Vagina (tissue), 2 donors: ENCODE data around the gene FTH1. TPM values are rescaled to one million over a fixed set of nuclear protein-coding genes. Genes with fewer than 3 reads are reported as not detected.

Experiments
- DNase-seq, 2 donors: peaks; one replicate each; pipeline ENCODE4 v3.0.0-alpha.2; 2017; ENCODE audit errors: extremely low spot score in 2 of 2
- H3K27ac ChIP-seq: fragments of 200-600 bp; sonication (generic); one replicate; pipeline ENCODE4 v1.5.1; 2019
- H3K27me3 ChIP-seq: fragments of 200-600 bp; sonication (generic); one replicate; pipeline ENCODE4 v1.5.1; 2019
- H3K36me3 ChIP-seq, 2 donors: fragments of 200-600 bp; sonication (generic); one replicate each; pipeline ENCODE4 v1.5.1; 2017 to 2019
- H3K4me1 ChIP-seq: fragments of 200-600 bp; sonication (generic); one replicate; pipeline ENCODE4 v1.5.1; 2019
- H3K4me3 ChIP-seq, 2 donors: fragments of 200-600 bp; sonication (generic); 1 replicate in 1 of 2; 2 replicates in 1 of 2; pipeline ENCODE4 v1.5.1; 2016 to 2019
- H3K9me3 ChIP-seq: fragments of 200-600 bp; sonication (generic); one replicate; pipeline ENCODE4 v1.5.1; 2019
- POLR2A ChIP-seq, 2 donors: fragments of 450-650 bp; IDR thresholded peaks; one replicate each; pipeline ENCODE4 v1.6.1; 2017; ENCODE audit warnings: antibody characterized with exemption in 2 of 2, mild to moderate bottlenecking in 2 of 2, moderate library complexity in 2 of 2
- POLR2AphosphoS5 ChIP-seq, 2 donors: sonication (generic); formaldehyde crosslinking; IDR thresholded peaks; one replicate each; pipeline ENCODE4 v1.9.0; 2017; ENCODE audit warnings: antibody characterized with exemption in 2 of 2, mild to moderate bottlenecking in 2 of 2, low read depth in 1 of 2; ENCODE audit not compliant: insufficient read depth in 1 of 2
- intact Hi-C: fragments of 100-400 bp; cut with DNase I; formaldehyde crosslinking; loops from one replicate; pipeline ENCODE4 v1.15.1; 2023
- total RNA-seq: library from RNA; depleted of rRNA; stranded (reverse); fragments of >200 nt; gene quantifications from one replicate; pipeline ENCODE4 v1.2.3, GENCODE V29; 2016
- TF ChIP-seq, protein P1 (sequence below), 3 experiments: fragments of 450-650 bp in 2 of 3; fragments of 200-600 bp in 1 of 3; sonication (generic) in 1 of 3; IDR thresholded peaks; one replicate each; pipeline ENCODE4 v1.5.1; 2017 to 2019; ENCODE audit warnings: antibody characterized with exemption in 3 of 3, mild to moderate bottlenecking in 2 of 3, moderate library complexity in 2 of 3

Gene FTH1
- total RNA-seq, 1 donor from 2014 or later: 2,421 TPM

DNA sequence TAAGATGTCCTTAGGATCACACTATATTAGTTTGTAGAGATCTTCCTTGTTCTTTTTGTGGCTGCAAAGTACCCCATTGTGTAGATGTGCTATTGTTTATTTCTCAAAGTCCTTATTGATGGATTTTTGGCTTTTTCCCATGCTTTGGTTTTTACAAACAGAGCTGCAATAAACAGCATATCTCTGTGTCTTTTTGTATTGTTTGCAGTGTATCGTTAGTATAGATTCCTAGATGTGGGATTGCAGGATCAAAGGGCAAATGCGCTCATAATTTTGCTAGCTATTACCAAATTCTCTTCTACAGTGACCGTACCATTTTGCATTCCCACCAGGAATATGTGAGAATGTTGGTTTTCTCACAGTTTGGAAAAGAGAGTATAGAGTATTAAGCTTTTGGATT lies 27.5 kb upstream of the FTH1 start:
- Histone ChIP-seq H3K4me1 (no peaks in the 10 kb centered on the region), H3K9me3 (no peaks in the 10 kb centered on the region), H3K27ac (no peak overlapping the region), H3K27me3 (no peaks in the 10 kb centered on the region), H3K36me3 (no peaks in the 10 kb centered on the region), H3K4me3 (no peak overlapping the region)
- intact Hi-C loops: no loop called here
- DNase-seq: no peak
- TF ChIP-seq POLR2AphosphoS5 (IDR thresholded peaks at IDR 0.05; ENCODE audit: insufficient read depth in 1 of 2, low read depth in 1 of 2) (no peak), POLR2A (IDR thresholded peaks at IDR 0.05) (no peak)
- TF ChIP-seq, protein P1, sequence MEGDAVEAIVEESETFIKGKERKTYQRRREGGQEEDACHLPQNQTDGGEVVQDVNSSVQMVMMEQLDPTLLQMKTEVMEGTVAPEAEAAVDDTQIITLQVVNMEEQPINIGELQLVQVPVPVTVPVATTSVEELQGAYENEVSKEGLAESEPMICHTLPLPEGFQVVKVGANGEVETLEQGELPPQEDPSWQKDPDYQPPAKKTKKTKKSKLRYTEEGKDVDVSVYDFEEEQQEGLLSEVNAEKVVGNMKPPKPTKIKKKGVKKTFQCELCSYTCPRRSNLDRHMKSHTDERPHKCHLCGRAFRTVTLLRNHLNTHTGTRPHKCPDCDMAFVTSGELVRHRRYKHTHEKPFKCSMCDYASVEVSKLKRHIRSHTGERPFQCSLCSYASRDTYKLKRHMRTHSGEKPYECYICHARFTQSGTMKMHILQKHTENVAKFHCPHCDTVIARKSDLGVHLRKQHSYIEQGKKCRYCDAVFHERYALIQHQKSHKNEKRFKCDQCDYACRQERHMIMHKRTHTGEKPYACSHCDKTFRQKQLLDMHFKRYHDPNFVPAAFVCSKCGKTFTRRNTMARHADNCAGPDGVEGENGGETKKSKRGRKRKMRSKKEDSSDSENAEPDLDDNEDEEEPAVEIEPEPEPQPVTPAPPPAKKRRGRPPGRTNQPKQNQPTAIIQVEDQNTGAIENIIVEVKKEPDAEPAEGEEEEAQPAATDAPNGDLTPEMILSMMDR (IDR thresholded peaks at IDR 0.05): no peak

DNA sequence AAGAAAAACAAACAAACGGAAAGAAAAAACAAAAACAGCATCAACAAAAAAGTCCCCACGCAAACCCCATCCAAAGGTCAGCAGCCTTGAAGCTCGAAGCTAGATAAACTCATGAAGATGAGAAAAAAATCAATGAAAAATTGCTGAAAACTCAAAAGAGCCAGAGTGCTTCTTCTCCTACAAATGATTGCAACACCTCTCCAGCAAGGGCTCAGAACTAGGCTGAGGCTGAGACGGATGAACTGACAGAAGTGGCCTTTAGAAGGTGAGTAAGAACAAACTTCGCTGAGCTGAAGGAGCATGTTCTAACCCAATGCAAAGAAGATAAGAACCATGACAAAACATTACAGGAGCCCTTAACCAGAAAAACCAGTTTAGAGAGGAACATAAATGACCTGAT lies 18.4 kb upstream of the FTH1 start:
- H3K27me3 ChIP-seq: no peaks in the 10 kb centered on the region
- H3K27ac ChIP-seq: no peak overlapping the region
- no peaks in the 10 kb centered on the region for H3K9me3 ChIP-seq
- no peak for DNase-seq
- no peaks in the 10 kb centered on the region for H3K4me1 ChIP-seq
- intact Hi-C loops: no loop called here
- TF ChIP-seq POLR2A (IDR thresholded peaks at IDR 0.05) (no peak), POLR2AphosphoS5 (IDR thresholded peaks at IDR 0.05; ENCODE audit: insufficient read depth in 1 of 2, low read depth in 1 of 2) (no peak)
- TF ChIP-seq, protein P1 (IDR thresholded peaks at IDR 0.05): no peak
- H3K36me3 ChIP-seq: no peaks in the 10 kb centered on the region
- no peak overlapping the region for H3K4me3 ChIP-seq

DNA sequence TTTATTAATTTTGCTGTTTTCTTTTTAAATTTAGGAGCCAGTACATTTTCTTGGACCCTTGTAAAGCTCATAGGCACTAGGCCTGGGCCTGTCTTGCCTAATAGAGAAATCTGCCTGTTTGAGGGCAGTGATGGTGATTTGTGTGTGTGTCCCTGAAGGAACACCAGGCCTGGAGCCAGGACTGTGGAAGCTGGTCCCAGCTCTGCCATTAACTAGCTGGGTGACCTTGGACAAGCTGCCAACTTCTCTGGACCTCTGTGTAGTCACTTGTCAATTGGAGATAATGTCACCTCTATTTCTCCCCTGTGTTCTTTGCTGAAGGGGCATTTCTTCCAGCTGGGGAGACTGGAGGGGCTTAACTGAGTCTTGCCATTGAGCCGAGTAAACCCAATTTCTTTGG lies 16.0 kb upstream of the FTH1 start:
- Histone ChIP-seq H3K4me3 (no peak overlapping the region), H3K36me3 (no peaks in the 10 kb centered on the region), H3K9me3 (no peaks in the 10 kb centered on the region), H3K27me3 (no peaks in the 10 kb centered on the region), H3K4me1 (peaks cover 6% of the 10 kb centered on the region), H3K27ac (no peak overlapping the region)
- TF ChIP-seq, protein P1 (IDR thresholded peaks at IDR 0.05): no peak
- TF ChIP-seq POLR2A (IDR thresholded peaks at IDR 0.05) (no peak), POLR2AphosphoS5 (IDR thresholded peaks at IDR 0.05; ENCODE audit: insufficient read depth in 1 of 2, low read depth in 1 of 2) (no peak)
- intact Hi-C loops: no loop called here
- no peak for DNase-seq

DNA sequence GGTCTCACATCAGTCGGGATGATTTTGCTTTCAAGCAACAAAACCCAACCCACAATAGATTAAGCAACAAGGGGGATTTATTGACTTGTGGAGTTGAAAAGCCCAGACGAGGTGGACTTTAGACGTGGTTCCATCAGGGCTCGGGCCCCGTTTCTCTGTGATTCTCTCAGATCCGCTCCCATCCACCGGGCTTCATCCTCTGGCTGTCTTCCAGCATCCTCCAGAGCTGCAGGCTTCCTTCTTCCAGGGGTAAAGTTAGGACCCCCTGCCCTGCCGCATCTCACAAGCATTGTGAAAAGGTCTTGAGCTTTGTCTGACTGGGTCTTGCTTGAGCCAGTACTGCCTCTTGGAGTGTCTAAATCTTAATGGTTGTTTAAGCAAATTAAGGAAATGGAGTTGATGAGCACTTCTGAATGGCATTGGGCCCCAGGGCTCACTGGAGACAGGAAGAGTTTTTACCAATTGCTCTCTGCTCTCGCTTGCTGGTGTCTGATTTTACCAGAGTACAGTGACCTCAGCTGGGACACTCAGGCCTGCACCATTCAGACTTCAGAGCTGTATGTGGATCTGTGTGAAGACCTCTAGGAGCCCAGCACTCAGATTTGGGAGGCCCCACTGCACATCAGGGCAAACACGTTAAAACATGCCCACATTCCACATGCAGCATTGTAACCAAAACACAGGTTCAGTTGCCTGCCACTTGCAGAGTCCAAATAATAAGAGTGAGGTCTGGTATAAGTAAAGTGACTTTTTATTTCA lies 13.5 kb upstream of the FTH1 start:
- peaks cover 6% of the 10 kb centered on the region for H3K4me1 ChIP-seq
- DNase-seq: no peak
- TF ChIP-seq POLR2AphosphoS5 (IDR thresholded peaks at IDR 0.05; ENCODE audit: insufficient read depth in 1 of 2, low read depth in 1 of 2) (no peak), POLR2A (IDR thresholded peaks at IDR 0.05) (no peak)
- TF ChIP-seq, protein P1 (IDR thresholded peaks at IDR 0.05): no peak
- H3K9me3 ChIP-seq: no peaks in the 10 kb centered on the region
- H3K4me3 ChIP-seq: no peak overlapping the region
- H3K27ac ChIP-seq: no peak overlapping the region
- no peaks in the 10 kb centered on the region for H3K36me3 ChIP-seq
- intact Hi-C loops: no loop called here
- H3K27me3 ChIP-seq: no peaks in the 10 kb centered on the region
